ENCODE measurements around the gene PHACTR3.

Gene PHACTR3

GRCh38 chr20:59781226-59781625 lies 176.9 kb downstream of the PHACTR3 start:
- DNase-seq: no peak

- DNase-seq: peak; percentile 42 to 47
Measured at GRCh38 chr20:59782986-59783640, 178.8 kb downstream of the PHACTR3 start.

DNA sequence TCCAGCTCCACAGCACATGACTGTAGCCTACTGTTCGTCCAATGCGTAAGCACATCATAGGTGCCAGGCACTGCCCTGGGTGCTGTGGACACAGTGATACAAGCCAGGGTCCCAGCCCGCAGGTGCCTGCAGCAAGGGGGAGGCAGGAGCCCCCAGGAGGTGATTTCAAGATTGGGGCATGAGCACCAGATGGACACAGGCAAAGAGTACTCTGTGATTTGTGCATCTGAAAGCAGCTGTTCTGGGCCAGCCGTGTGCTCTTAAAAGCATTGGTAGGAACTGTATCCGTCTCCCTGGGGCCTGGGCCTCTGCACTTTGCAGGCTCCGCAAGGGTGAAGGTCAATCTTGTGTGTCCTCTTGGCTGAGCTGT lies 179.3 kb downstream of the PHACTR3 start:
- DNase-seq: no peak

- no peak for DNase-seq
Measured at GRCh38 chr20:59784365-59784764, 180.0 kb downstream of the PHACTR3 start.

DNA sequence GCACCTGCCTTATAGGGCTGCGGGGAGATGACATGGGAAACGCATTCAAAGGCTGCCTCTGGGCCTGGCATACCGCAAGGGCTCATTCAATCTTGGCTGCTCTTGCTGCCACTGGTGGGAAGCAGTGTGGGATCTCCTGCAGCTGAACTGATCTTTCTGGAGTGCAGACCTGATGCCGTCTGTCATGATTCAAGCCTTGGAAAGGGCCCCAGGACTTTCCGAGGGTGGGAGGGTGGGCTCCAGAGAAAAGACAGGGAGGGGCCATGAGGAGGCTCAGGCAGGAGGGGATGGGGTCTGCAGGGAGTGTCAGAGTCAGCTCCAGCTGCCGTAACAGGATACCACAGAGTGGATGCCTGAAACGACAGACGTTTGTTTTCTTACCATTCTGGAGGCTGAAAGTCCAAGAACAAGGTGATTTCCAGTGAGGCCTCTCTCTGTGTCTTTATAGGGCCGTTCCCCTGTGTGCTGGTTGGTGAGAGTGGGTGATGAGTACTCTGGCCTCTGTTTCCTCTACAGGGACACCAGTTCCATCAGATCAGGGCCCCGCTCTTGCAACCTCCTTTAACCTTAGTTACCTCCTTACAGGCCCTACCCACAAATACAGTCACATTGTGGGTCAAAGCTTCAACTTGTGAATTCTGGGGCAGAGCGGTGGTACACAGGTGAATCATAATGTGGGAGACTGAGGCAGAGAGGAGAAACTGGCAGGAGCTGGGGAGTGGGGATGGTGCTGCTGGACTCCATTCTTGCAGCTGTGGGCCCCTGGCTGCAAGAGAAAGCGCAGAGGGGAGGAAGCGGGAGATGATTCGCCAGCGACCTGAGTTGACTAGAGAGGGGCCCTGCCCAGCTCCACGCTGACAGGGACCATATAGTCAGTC lies 180.7 kb downstream of the PHACTR3 start:
- no peak for DNase-seq

- no peak for DNase-seq
Measured at GRCh38 chr20:59785669-59785959, 181.3 kb downstream of the PHACTR3 start.

- DNase-seq: no peak
Measured at GRCh38 chr20:59785986-59786795, 181.9 kb downstream of the PHACTR3 start.

GRCh38 chr20:59786801-59787537 lies 182.6 kb downstream of the PHACTR3 start:
- peak; percentile 71 to 79 for DNase-seq

- no peak for DNase-seq
Measured at GRCh38 chr20:59787538-59787890, 183.2 kb downstream of the PHACTR3 start.

DNA sequence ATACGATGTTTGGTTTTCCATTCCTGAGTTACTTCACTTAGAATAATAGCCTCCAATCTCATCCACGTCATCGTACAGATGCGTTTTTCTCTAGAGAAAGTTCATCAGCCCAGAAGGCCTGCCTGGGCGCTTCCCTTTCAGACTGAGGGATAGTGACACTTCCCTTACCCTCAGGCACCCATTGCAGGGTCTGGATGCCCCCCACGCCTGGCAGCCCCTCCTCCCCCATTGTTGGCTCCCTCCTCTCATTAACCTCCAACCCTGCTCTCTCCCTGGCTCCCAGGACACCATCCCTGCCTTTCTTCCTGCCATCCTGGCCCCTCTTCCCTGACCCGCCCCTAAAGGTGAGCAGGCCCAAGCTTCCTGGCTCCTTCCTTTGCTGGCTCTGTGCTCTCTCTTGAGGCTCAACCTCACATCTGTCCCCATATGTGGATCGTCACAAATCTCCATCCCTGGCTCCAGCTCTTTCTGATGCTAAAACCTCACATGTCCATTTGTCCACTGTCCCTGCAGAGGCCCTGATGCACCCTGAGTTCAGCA lies 183.9 kb downstream of the PHACTR3 start:
- no peak for DNase-seq

- DNase-seq: no peak
Measured at GRCh38 chr20:59788811-59789397, 184.6 kb downstream of the PHACTR3 start.

GRCh38 chr20:59789686-59790085 lies 185.3 kb downstream of the PHACTR3 start:
- no peak for DNase-seq

DNA sequence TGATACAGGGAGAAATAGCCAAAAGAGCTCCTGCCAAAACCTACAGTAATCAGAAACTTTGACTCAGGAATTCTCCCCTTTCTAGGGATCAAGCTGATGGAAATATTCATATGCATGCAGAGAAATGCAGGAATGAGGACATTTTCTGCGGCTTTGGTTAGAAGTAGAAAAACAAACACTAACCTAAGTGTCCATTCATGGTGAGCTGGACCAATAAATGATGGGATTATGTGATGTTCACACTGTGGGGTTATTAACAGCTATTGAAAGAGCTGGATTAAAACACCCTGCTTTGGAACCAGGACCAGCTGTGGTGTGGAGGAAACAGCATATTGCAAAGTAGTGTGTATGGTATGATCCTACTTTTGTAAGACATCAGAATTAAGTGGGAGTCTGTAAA lies 186.0 kb downstream of the PHACTR3 start:
- DNase-seq: no peak

DNA sequence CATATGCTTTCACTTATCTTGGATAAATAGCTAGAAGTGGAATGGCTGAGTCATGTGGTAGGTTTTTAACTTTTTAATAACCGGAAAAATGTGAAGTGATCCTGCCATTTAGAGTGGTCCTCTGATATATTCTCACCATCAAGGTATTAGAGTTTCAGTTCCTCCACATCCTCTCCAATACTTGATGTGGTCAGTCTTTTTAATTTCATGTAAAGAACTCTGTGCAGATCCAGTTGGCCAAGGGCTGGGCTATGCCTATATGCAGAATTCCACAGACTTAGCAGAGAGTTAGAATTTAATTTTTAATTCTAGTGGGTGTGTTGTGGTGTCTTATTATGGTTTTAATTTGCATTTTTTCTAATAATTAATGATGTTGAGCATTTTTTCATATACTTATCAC lies 188.0 kb downstream of the PHACTR3 start:
- no peak for DNase-seq

DNA sequence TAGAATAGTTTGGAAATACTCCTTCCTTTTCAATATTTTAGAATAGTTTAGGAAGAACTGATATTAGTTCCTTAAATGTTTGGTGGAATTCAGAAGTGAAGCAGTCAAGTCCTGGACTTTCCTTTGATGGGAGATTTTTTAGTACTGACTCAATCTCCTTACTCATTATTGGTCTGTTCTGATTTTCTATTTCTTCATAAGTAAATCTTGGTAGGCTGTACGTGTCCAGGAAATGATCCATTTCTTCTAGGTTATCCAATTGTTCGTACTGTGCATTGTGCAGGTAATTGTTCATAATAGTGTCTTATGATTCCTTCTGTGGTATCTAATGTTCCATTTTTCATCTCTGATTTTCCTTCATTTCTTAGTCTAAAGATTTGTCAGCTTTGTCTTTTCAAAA lies 190.2 kb downstream of the PHACTR3 start:
- no peak for DNase-seq

GRCh38 chr20:59800309-59800708 lies 196.0 kb downstream of the PHACTR3 start:
- no peak for DNase-seq

DNA sequence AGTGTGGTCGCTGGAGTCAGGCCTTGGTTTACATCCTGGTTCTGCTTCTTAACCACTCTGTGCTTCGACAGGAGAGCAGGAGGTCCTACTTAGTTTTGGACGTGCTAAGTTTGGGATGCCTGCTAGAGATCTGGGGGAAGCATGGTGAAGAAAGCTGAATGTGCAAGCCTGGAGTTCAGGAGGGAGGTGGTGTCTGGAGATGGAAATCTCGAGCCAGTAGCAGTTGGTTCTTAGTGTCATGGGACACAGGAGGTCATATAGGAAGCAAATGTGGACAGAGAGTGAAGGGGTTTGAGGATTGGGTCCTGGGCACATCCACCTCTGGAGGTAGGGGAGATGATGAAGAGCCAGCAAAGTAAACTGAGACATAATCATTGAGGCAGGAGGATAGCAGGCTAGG lies 197.7 kb downstream of the PHACTR3 start:
- DNase-seq: no peak

- no peak for DNase-seq
Measured at GRCh38 chr20:59802471-59803221, 198.3 kb downstream of the PHACTR3 start.

DNA sequence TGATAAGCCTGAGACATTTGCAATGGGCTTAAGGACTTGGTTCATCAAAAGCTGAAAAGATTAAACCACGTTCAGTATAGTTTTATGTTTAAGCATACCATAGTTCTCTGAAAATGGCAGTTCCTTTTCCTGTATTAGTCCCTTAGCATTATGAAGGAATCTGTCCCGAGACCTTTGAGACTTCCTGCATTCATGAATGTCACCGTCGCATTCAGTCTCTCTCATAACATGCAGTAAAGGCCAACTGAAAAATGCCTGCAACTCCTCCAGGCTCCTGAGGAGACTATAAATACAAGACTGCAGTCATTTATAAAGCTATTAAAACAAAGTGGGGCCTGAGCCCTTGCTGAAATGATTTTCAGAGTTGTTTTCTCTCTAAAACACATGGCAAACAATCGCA lies 200.0 kb downstream of the PHACTR3 start:
- DNase-seq: no peak

DNA sequence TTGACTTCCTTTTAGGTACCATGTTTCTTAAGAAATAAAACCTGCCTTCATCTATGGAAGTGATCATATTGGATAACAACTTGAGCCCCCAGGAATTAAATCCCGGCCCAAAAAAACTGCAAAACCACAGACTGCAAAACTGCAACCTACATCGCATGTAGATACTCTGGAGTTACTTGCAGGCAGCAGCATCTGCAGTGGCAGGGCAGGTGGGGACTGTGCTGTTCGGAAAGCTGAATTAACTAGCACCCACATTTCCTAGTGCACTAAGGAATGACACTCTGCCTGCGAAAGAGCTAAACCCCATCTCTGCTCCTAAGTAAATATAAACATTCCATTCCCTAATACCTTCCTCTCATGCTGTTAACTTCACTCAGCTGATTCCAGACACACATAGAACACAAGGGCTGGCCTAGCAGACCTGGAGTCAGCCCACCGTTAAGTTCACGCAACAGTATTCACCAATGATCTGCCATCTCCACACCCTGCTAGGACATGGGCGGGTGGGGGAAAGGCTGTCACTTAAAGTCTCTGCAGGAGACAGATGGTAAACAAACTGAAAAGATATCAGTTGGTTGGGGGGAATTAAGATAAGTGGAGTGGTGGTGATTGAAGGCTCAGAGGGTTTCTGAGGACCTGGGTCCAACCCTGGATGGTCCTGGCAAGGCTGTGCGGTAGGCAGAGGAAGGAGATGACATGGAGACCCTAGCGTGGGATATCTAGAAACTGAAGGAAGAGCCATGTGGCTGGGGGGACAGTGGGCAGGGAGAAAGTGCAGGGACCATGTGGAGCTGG lies 200.7 kb downstream of the PHACTR3 start:
- no peak for DNase-seq

Measured in AML-193 (cell line).